HepG2 (cell line): ENCODE results near the gene POFUT2.

Experiments
- ZNF282 ChIP-seq: fragments of 450-650 bp; IDR thresholded peaks from 2 replicates; pipeline ENCODE4 v1.6.1; 2018; ENCODE audit not compliant: partially characterized antibody
- TF ChIP-seq, protein P1 (sequence below): sonication (generic); IDR thresholded peaks from 2 replicates; pipeline ENCODE4 v1.6.1; 2016; ENCODE audit warnings: low read depth, borderline replicate concordance

DNA sequence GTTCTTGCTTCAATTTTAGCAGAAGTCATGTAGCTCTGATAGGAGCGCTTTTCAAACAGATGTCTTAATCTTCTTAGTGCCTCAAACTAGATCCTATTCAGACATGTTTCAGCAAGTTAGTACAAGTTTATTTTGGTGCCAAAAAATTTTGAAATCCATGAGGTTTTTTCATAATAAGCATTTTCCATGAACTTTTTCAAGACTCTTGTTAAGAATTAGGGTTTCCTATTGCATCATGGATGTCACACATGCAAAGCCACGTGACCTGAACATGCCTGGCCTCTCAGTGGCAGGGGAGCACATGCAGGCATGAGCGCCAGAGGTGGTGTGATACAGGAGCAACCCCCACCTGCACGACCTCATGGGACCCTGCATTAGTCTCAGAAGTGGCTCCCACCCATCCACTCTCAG, 67.6 kb downstream of the POFUT2 start:
- TF ChIP-seq ZNF282, result no peak
- TF ChIP-seq, protein P1, sequence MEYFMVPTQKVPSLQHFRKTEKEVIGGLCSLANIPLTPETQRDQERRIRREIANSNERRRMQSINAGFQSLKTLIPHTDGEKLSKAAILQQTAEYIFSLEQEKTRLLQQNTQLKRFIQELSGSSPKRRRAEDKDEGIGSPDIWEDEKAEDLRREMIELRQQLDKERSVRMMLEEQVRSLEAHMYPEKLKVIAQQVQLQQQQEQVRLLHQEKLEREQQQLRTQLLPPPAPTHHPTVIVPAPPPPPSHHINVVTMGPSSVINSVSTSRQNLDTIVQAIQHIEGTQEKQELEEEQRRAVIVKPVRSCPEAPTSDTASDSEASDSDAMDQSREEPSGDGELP, result no peak
